ENCODE data around the gene MSH5.
"Not testable (repeated sequence)": the region's sequence is repeated elsewhere in the genome, so short reads cannot be mapped to it uniquely, and the experiment has no call there.

The MSH5 gene

GRCh38 chr6:31784098-31784925 lies 44.5 kb downstream of the MSH5 start:
- TF ChIP-seq CTCF (conservative IDR thresholded peaks at IDR 0.05), result no peak
- no peak for TF ChIP-seq ZFX (IDR thresholded peaks at IDR 0.05)

GRCh38 chr6:31785475-31785874 lies 45.7 kb downstream of the MSH5 start:
- H3K27ac ChIP-seq, result no peak overlapping the region
- TF ChIP-seq CTCF (conservative IDR thresholded peaks at IDR 0.05), result no peak
- TF ChIP-seq ZFX (IDR thresholded peaks at IDR 0.05), result no peak

More at GRCh38 chr6:31784098-31784925, 44.5 kb downstream of the MSH5 start:
- no peak overlapping the region for H3K27ac ChIP-seq

GRCh38 chr6:31791324-31792089 lies 51.7 kb downstream of the MSH5 start:
- TF ChIP-seq ZFX (IDR thresholded peaks at IDR 0.05) (no peak), CTCF (conservative IDR thresholded peaks at IDR 0.05) (peak; percentile 81; the same call in 1 of the 2 replicates)
- H3K27ac ChIP-seq, result no peak overlapping the region

GRCh38 chr6:31792090-31792374 lies 52.2 kb downstream of the MSH5 start:
- TF ChIP-seq CTCF (conservative IDR thresholded peaks at IDR 0.05), result no peak
- no peak for TF ChIP-seq ZFX (IDR thresholded peaks at IDR 0.05)
- H3K27ac ChIP-seq, result no peak overlapping the region

GRCh38 chr6:31792761-31793171 lies 53.0 kb downstream of the MSH5 start:
- TF ChIP-seq CTCF (conservative IDR thresholded peaks at IDR 0.05) (no peak), ZFX (IDR thresholded peaks at IDR 0.05) (no peak)
- no peak overlapping the region for H3K27ac ChIP-seq

- not testable (repeated sequence) for H3K27ac ChIP-seq
Measured at GRCh38 chr6:31793927-31794245, 54.1 kb downstream of the MSH5 start.

GRCh38 chr6:31794294-31794865 lies 54.6 kb downstream of the MSH5 start:
- TF ChIP-seq ZFX (IDR thresholded peaks at IDR 0.05) (no peak), CTCF (conservative IDR thresholded peaks at IDR 0.05) (no peak)
- H3K27ac ChIP-seq, result peak overlapping the region; percentile 94

Measured in C4-2B (cell line).